Activated CD8-positive, alpha-beta T cell treated with anti-CD3 and anti-CD28 coated beads for 36 hours (primary cell): ENCODE measurements around the gene SP8. TPM values are rescaled to one million over a fixed set of nuclear protein-coding genes. Genes with fewer than 3 reads are reported as not detected.

Source experiments
- ATAC-seq: fragments of 200-7000 bp; cut with Tn5 transposase; one replicate; pipeline ENCODE4 v1.10.0; 2021; ENCODE audit warnings: mild to moderate bottlenecking, moderate library complexity
- CTCF ChIA-PET: fragments of 350-600 bp; sonication (Branson Sonifier 250); formaldehyde crosslinking; loops from one replicate; lab custom pipeline; 2021; ENCODE audit warnings: antibody characterized with exemption; lab: Charles Lee
- POLR2A ChIA-PET: fragments of 350-600 bp; sonication (Branson Sonifier 250); formaldehyde crosslinking; loops from one replicate; lab custom pipeline; 2021; ENCODE audit warnings: antibody characterized with exemption; lab: Charles Lee
- DNase-seq: peaks from one replicate; pipeline ENCODE4 v3.0.0-alpha.2; 2020
- H3K27ac Mint-ChIP-seq: one replicate; pipeline ENCODE4 v1.8.0; 2021; ENCODE audit warnings: mild to moderate bottlenecking, mixed read lengths
- H3K27me3 Mint-ChIP-seq: one replicate; pipeline ENCODE4 v1.8.0; 2021; ENCODE audit warnings: mixed read lengths
- H3K36me3 Mint-ChIP-seq: one replicate; pipeline ENCODE4 v1.8.0; 2021; ENCODE audit warnings: low read depth, mixed read lengths
- H3K4me1 Mint-ChIP-seq: one replicate; pipeline ENCODE4 v1.8.0; 2021; ENCODE audit warnings: low read depth, mixed read lengths
- H3K4me3 Mint-ChIP-seq: one replicate; pipeline ENCODE4 v1.8.0; 2021; ENCODE audit warnings: mild to moderate bottlenecking, moderate library complexity, mixed read lengths
- H3K9me3 Mint-ChIP-seq: one replicate; pipeline ENCODE4 v1.8.0; 2021; ENCODE audit warnings: mixed read lengths
- intact Hi-C: fragments of 100-400 bp; cut with micrococcal nuclease; formaldehyde crosslinking; loops from one replicate; pipeline ENCODE4 v1.10.0; 2022
- total RNA-seq, 2 experiments: library from RNA; stranded (reverse); gene quantifications; one replicate each; pipeline ENCODE4 v1.2.3, GENCODE V29; 2021
- TF ChIP-seq, protein P1 (sequence below): fragments of 200-600 bp; IDR thresholded peaks from one replicate; pipeline ENCODE4 v1.8.0; 2022; ENCODE audit warnings: antibody characterized with exemption, mild to moderate bottlenecking

Gene SP8
- total RNA-seq, 2 experiments from 2014 or later = not detected

DNA sequence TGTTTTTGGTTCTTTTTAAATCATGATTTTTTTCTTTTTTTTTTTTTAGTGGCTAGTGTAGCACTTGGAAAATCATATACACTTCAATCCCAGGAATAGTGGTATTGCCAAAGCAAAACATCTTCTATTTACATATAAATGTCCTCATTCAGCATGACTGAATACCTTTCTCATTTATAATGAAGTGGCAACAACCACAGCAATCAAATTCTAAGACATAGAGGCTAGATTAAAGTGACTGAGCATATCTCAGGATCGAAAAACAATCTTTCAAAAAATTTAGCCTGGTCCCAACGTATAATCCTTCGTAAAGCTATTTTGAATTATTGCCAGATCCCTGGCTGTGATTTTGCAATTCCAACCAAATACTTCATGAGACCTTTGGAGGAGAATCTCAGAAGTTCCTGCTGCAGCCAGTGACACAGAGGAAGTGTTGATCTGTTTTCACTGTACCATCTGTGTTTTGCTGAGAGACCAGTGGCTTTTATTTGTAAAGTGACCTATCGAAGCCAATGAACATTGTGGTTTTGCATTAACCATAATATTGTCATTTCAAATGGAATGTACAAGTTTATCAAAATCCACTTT is 29.8 kb upstream of the SP8 start:
- intact Hi-C loops = no loop called here
- no peak overlapping the region for H3K27ac Mint-ChIP-seq
- POLR2A ChIA-PET = no interaction called here
- no peak overlapping the region for H3K4me3 Mint-ChIP-seq
- TF ChIP-seq, protein P1, sequence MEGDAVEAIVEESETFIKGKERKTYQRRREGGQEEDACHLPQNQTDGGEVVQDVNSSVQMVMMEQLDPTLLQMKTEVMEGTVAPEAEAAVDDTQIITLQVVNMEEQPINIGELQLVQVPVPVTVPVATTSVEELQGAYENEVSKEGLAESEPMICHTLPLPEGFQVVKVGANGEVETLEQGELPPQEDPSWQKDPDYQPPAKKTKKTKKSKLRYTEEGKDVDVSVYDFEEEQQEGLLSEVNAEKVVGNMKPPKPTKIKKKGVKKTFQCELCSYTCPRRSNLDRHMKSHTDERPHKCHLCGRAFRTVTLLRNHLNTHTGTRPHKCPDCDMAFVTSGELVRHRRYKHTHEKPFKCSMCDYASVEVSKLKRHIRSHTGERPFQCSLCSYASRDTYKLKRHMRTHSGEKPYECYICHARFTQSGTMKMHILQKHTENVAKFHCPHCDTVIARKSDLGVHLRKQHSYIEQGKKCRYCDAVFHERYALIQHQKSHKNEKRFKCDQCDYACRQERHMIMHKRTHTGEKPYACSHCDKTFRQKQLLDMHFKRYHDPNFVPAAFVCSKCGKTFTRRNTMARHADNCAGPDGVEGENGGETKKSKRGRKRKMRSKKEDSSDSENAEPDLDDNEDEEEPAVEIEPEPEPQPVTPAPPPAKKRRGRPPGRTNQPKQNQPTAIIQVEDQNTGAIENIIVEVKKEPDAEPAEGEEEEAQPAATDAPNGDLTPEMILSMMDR = no peak
- H3K36me3 Mint-ChIP-seq = no peaks in the 10 kb centered on the region
- peaks cover 4% of the 10 kb centered on the region for H3K27me3 Mint-ChIP-seq
- ATAC-seq (no peak), DNase-seq (no peak)
- CTCF ChIA-PET = no interaction called here
- no peaks in the 10 kb centered on the region for H3K9me3 Mint-ChIP-seq
- H3K4me1 Mint-ChIP-seq = no peaks in the 10 kb centered on the region

DNA sequence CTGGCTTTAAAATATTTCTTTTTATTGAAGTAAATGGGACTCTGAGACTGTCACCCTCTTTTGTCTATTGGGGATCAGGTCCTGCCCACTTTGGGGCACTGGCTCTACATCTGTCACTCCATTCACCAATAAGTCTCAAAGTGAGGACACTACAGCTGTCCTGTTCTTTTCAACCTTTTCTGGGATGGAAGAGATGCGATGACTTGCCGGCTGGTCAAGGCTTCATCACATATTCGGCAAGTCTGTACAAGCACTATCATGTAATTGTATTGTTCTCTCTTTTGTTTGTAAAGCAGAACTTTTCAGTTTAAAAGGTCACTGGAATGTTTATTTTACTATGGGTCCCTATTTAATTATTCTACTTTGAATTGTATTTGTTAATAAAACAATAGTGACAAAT is 17.7 kb upstream of the SP8 start:
- H3K27me3 Mint-ChIP-seq = peaks cover 14% of the 10 kb centered on the region
- H3K27ac Mint-ChIP-seq = no peak overlapping the region
- intact Hi-C loops = no loop called here
- no peak for ATAC-seq
- ChIA-PET POLR2A (interaction anchor here (0.6 kb wide), 1 partner anchor 33 kb away, joined by 3 read pairs; no protein-coding TSS in a partner anchor), CTCF (no interaction called here)
- no peaks in the 10 kb centered on the region for H3K9me3 Mint-ChIP-seq
- no peak for DNase-seq
- no peaks in the 10 kb centered on the region for H3K36me3 Mint-ChIP-seq
- H3K4me1 Mint-ChIP-seq = no peaks in the 10 kb centered on the region
- TF ChIP-seq, protein P1 = no peak
- H3K4me3 Mint-ChIP-seq = no peak overlapping the region

- H3K27ac Mint-ChIP-seq = no peak overlapping the region
- peaks cover 41% of the 10 kb centered on the region for H3K27me3 Mint-ChIP-seq
- H3K4me3 Mint-ChIP-seq = no peak overlapping the region
- TF ChIP-seq, protein P1 = no peak
- H3K36me3 Mint-ChIP-seq = no peaks in the 10 kb centered on the region
- intact Hi-C loops = loop anchor here (10.0 kb wide), 1 partner anchor 1685 kb away; the partner anchor contains the start of gene TWIST1
- no peak for DNase-seq
- no peaks in the 10 kb centered on the region for H3K9me3 Mint-ChIP-seq
- peaks cover 18% of the 10 kb centered on the region for H3K4me1 Mint-ChIP-seq
- CTCF ChIA-PET = interaction anchor here (0.8 kb wide), 1 partner anchor 19 kb away, joined by 3 read pairs; no protein-coding TSS in a partner anchor
- POLR2A ChIA-PET = no interaction called here
- ATAC-seq = no peak
These were observed 13.1 kb upstream of the SP8 start for GRCh38 chr7:20799566-20800366.

- intact Hi-C loops = loop anchor here (10.0 kb wide), 1 partner anchor 1684 kb away; the partner anchor contains the start of gene TWIST1
- Mint-ChIP-seq H3K27ac (no peak overlapping the region), H3K4me1 (peaks cover 18% of the 10 kb centered on the region), H3K36me3 (no peaks in the 10 kb centered on the region), H3K9me3 (no peaks in the 10 kb centered on the region), H3K27me3 (peaks cover 45% of the 10 kb centered on the region), H3K4me3 (peak overlapping the region; percentile 28)
- POLR2A ChIA-PET = no interaction called here
- ATAC-seq (no peak), DNase-seq (no peak)
- TF ChIP-seq, protein P1 = no peak
- CTCF ChIA-PET = no interaction called here
These were observed 12.0 kb upstream of the SP8 start for GRCh38 chr7:20798694-20799121.
